ENCODE data around the gene TAF4. TPM values are rescaled to one million over a fixed set of nuclear protein-coding genes. Genes with fewer than 3 reads are reported as not detected.

The TAF4 gene, protein sequence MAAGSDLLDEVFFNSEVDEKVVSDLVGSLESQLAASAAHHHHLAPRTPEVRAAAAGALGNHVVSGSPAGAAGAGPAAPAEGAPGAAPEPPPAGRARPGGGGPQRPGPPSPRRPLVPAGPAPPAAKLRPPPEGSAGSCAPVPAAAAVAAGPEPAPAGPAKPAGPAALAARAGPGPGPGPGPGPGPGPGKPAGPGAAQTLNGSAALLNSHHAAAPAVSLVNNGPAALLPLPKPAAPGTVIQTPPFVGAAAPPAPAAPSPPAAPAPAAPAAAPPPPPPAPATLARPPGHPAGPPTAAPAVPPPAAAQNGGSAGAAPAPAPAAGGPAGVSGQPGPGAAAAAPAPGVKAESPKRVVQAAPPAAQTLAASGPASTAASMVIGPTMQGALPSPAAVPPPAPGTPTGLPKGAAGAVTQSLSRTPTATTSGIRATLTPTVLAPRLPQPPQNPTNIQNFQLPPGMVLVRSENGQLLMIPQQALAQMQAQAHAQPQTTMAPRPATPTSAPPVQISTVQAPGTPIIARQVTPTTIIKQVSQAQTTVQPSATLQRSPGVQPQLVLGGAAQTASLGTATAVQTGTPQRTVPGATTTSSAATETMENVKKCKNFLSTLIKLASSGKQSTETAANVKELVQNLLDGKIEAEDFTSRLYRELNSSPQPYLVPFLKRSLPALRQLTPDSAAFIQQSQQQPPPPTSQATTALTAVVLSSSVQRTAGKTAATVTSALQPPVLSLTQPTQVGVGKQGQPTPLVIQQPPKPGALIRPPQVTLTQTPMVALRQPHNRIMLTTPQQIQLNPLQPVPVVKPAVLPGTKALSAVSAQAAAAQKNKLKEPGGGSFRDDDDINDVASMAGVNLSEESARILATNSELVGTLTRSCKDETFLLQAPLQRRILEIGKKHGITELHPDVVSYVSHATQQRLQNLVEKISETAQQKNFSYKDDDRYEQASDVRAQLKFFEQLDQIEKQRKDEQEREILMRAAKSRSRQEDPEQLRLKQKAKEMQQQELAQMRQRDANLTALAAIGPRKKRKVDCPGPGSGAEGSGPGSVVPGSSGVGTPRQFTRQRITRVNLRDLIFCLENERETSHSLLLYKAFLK
- 28.5 TPM for polyA plus RNA-seq (2013, experiment 1 of 2)
- polyA plus RNA-seq (2013, experiment 2 of 2) = 26.6 TPM

DNA sequence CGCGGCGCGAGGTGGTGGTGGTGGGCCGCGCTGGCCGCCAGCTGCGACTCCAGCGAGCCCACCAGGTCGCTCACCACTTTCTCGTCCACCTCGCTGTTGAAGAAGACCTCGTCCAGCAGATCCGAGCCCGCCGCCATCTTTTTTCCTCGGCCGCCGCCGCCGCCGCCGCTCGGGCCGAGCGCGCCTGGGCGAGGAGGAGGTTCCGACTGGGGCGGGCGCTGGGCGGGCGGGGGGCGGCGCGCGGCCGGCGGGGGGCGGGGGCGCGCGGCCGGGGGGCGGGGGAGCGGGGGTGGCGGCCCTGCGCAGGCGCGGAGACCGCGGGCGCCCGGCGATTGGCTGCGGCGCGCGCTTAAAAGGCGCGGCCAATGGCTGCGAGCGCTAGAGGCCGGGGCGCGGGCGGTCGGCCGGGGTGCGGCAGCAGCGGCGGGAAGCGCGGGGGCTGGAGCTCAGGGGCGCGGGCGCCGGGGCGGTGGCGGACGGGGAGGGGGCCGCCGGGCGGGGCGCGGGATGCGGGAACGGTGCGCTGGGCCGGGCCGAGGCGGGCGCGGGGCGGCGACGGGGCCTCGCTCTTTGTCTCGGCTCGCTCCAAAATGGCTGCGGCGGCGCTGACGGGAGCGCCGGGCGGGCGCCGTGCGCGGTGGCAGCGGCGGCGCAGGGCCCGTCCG, at the start of gene TAF4:
Gene TAF4, minus strand, starts transcription at position 208 of the 665 bp plus-strand sequence. Its CDS starts 71 bp downstream, at position 137.
- peak within 1 kb of the TSS; percentile 88 for H3K9ac ChIP-seq (ENCODE audit: low read length)
- H3K4me2 ChIP-seq (ENCODE audit: low read length) = peak within 1 kb of the TSS; percentile 58
- H3K4me1 ChIP-seq (ENCODE audit: control insufficient read depth, low read depth, low read length) = peaks cover 8% of the 10 kb centered on the region
- H3K27me3 ChIP-seq (ENCODE audit: insufficient read depth, low read length, poor library complexity) = no peaks in the 10 kb centered on the region
- peak within 1 kb of the TSS; percentile 98 for H4K8ac ChIP-seq (ENCODE audit: low read depth, low read length)
- peaks cover 33% of the 10 kb centered on the region for H3K79me2 ChIP-seq (ENCODE audit: control insufficient read depth, insufficient read depth, low read length)
- H3K56ac ChIP-seq (ENCODE audit: low read length) = peak within 1 kb of the TSS; percentile 98
- no peaks in the 10 kb centered on the region for H3K36me3 ChIP-seq (ENCODE audit: control insufficient read depth, insufficient read depth, low read length)
- H2AK5ac ChIP-seq (ENCODE audit: low read length) = no peak within 1 kb of the TSS
- H3K79me1 ChIP-seq (ENCODE audit: low read length) = peaks cover 12% of the 10 kb centered on the region
- WGBS (ENCODE audit: extremely low coverage, insufficient coverage, low lambda C conversion rate) = no CpG with 5 or more reads among the region's 116 CpGs
- H3K4ac ChIP-seq (ENCODE audit: low read depth, low read length) = peak within 1 kb of the TSS; percentile 94
- peak; percentile 69 for DNase-seq
- H2BK5ac ChIP-seq (ENCODE audit: low read length) = peak within 1 kb of the TSS; percentile 20
- H4K5ac ChIP-seq (ENCODE audit: low read length) = no peak within 1 kb of the TSS
- H3K23ac ChIP-seq (ENCODE audit: low read length) = peak within 1 kb of the TSS; percentile 97
- peak within 1 kb of the TSS; percentile 45 for H2BK120ac ChIP-seq (ENCODE audit: low read depth, low read length)
- H3K18ac ChIP-seq (ENCODE audit: low read length) = peak within 1 kb of the TSS; percentile 94
- peak within 1 kb of the TSS; percentile 92 for H3K27ac ChIP-seq (ENCODE audit: low read depth, low read length)
- peak within 1 kb of the TSS; percentile 85 for H3K4me3 ChIP-seq (ENCODE audit: low read length)
- no peak within 1 kb of the TSS for H2BK15ac ChIP-seq (replicated peaks; ENCODE audit: low read depth)

DNA sequence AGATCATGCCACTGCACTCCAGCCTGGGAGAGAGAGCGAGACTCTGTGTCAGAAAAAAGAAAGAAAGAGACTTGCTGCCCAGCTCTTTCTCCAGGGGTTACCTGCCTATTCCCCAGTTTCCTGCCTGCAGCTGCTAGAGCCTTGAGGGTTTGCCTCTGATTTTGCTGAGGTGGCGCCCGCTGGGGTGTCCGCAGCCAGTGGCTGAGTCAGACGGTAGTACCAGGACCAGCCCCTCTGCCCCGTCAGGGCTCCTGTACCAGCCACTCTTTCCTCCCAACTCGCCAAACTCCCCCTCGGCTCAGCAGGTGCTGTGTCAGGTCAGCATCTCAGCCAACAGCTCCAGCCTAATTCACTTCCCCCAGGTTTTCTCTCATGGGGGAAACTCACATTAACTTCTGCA, 49.2 kb upstream of the TAF4 start:
- WGBS (ENCODE audit: extremely low coverage, insufficient coverage, low lambda C conversion rate) = no CpG with 5 or more reads among the region's 8 CpGs
- peak; percentile 28 for DNase-seq
- H2BK5ac ChIP-seq (ENCODE audit: low read length) = no peak overlapping the region
- H2BK15ac ChIP-seq (replicated peaks; ENCODE audit: low read depth) = no peak overlapping the region
- H2BK120ac ChIP-seq (ENCODE audit: low read depth, low read length) = no peak overlapping the region
- H3K27me3 ChIP-seq (ENCODE audit: insufficient read depth, low read length, poor library complexity) = no peaks in the 10 kb centered on the region
- no peak overlapping the region for H4K8ac ChIP-seq (ENCODE audit: low read depth, low read length)
- H3K79me1 ChIP-seq (ENCODE audit: low read length) = no peaks in the 10 kb centered on the region
- H3K4me2 ChIP-seq (ENCODE audit: low read length) = no peak overlapping the region
- H3K4ac ChIP-seq (ENCODE audit: low read depth, low read length) = no peak overlapping the region
- H3K4me3 ChIP-seq (ENCODE audit: low read length) = no peak overlapping the region
- no peak overlapping the region for H3K56ac ChIP-seq (ENCODE audit: low read length)
- H3K9ac ChIP-seq (ENCODE audit: low read length) = no peak overlapping the region
- no peak overlapping the region for H3K18ac ChIP-seq (ENCODE audit: low read length)
- no peak overlapping the region for H3K27ac ChIP-seq (ENCODE audit: low read depth, low read length)
- no peaks in the 10 kb centered on the region for H3K36me3 ChIP-seq (ENCODE audit: control insufficient read depth, insufficient read depth, low read length)
- H3K23ac ChIP-seq (ENCODE audit: low read length) = no peak overlapping the region
- H3K79me2 ChIP-seq (ENCODE audit: control insufficient read depth, insufficient read depth, low read length) = no peaks in the 10 kb centered on the region
- H2AK5ac ChIP-seq (ENCODE audit: low read length) = no peak overlapping the region
- no peaks in the 10 kb centered on the region for H3K4me1 ChIP-seq (ENCODE audit: control insufficient read depth, low read depth, low read length)
- no peak overlapping the region for H4K5ac ChIP-seq (ENCODE audit: low read length)

DNA sequence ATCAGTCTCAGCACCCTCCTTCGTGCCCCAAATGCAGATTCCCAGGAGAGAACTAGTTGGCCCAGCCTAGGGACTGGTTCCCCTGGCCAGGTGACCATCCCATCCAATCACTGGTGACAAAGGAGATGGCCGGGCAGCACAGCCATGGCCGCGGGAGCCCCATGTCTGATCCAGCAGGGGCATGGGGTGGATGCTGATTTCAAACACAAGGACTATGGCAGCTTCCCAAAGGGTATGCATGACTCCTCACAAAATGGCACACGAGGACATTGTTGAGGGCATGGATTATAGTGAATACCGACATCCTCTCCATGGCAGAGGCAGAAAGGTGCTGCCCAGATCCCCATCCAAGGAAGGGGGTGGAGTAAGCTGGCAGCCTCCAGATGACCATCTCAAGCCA, 46.7 kb upstream of the TAF4 start:
- Histone ChIP-seq H3K4me3 (ENCODE audit: low read length) (no peak overlapping the region), H3K23ac (ENCODE audit: low read length) (no peak overlapping the region), H3K36me3 (ENCODE audit: control insufficient read depth, insufficient read depth, low read length) (no peaks in the 10 kb centered on the region), H3K4me1 (ENCODE audit: control insufficient read depth, low read depth, low read length) (no peaks in the 10 kb centered on the region), H3K4me2 (ENCODE audit: low read length) (no peak overlapping the region), H3K27ac (ENCODE audit: low read depth, low read length) (no peak overlapping the region), H3K9ac (ENCODE audit: low read length) (no peak overlapping the region), H3K79me1 (ENCODE audit: low read length) (no peaks in the 10 kb centered on the region), H3K18ac (ENCODE audit: low read length) (no peak overlapping the region), H3K79me2 (ENCODE audit: control insufficient read depth, insufficient read depth, low read length) (no peaks in the 10 kb centered on the region), H3K4ac (ENCODE audit: low read depth, low read length) (no peak overlapping the region), H2AK5ac (ENCODE audit: low read length) (no peak overlapping the region), H3K27me3 (ENCODE audit: insufficient read depth, low read length, poor library complexity) (no peaks in the 10 kb centered on the region), H2BK15ac (replicated peaks; ENCODE audit: low read depth) (no peak overlapping the region), H2BK120ac (ENCODE audit: low read depth, low read length) (no peak overlapping the region), H4K8ac (ENCODE audit: low read depth, low read length) (no peak overlapping the region), H4K5ac (ENCODE audit: low read length) (no peak overlapping the region), H2BK5ac (ENCODE audit: low read length) (no peak overlapping the region), H3K56ac (ENCODE audit: low read length) (no peak overlapping the region)
- WGBS (ENCODE audit: extremely low coverage, insufficient coverage, low lambda C conversion rate) = no CpG with 5 or more reads among the region's 6 CpGs
- DNase-seq = no peak

DNA sequence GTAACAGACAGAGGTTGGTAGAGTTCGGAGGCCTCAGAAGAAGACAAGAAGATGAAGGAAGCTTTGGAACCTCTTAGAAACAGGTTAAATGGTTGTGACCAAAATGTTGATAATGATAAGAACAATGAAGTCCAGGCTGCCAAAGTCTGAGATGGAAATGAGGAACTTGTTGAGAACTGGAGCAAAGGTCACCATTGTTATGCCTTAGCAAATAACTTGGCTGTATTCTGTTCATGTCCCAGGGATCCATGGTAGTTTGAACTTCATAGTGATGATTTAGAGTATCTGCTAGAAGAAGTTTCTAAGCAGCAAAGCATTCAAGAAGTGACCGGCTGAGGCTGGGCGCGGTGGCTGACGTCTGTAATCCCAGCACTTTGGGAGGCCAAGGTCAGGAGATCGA, 45.5 kb upstream of the TAF4 start:
- no peak overlapping the region for H3K4me2 ChIP-seq (ENCODE audit: low read length)
- H3K36me3 ChIP-seq (ENCODE audit: control insufficient read depth, insufficient read depth, low read length) = no peaks in the 10 kb centered on the region
- no peak overlapping the region for H3K4me3 ChIP-seq (ENCODE audit: low read length)
- H3K9ac ChIP-seq (ENCODE audit: low read length) = no peak overlapping the region
- no peaks in the 10 kb centered on the region for H3K79me1 ChIP-seq (ENCODE audit: low read length)
- H3K23ac ChIP-seq (ENCODE audit: low read length) = no peak overlapping the region
- no peaks in the 10 kb centered on the region for H3K4me1 ChIP-seq (ENCODE audit: control insufficient read depth, low read depth, low read length)
- no peak overlapping the region for H3K4ac ChIP-seq (ENCODE audit: low read depth, low read length)
- no peaks in the 10 kb centered on the region for H3K27me3 ChIP-seq (ENCODE audit: insufficient read depth, low read length, poor library complexity)
- no peak overlapping the region for H2BK5ac ChIP-seq (ENCODE audit: low read length)
- H3K27ac ChIP-seq (ENCODE audit: low read depth, low read length) = no peak overlapping the region
- no peak overlapping the region for H4K8ac ChIP-seq (ENCODE audit: low read depth, low read length)
- DNase-seq = no peak
- no peak overlapping the region for H2BK15ac ChIP-seq (replicated peaks; ENCODE audit: low read depth)
- H3K18ac ChIP-seq (ENCODE audit: low read length) = no peak overlapping the region
- WGBS (ENCODE audit: extremely low coverage, insufficient coverage, low lambda C conversion rate) = no CpG with 5 or more reads among the region's 6 CpGs
- H2AK5ac ChIP-seq (ENCODE audit: low read length) = no peak overlapping the region
- H3K79me2 ChIP-seq (ENCODE audit: control insufficient read depth, insufficient read depth, low read length) = no peaks in the 10 kb centered on the region
- no peak overlapping the region for H3K56ac ChIP-seq (ENCODE audit: low read length)
- no peak overlapping the region for H2BK120ac ChIP-seq (ENCODE audit: low read depth, low read length)
- no peak overlapping the region for H4K5ac ChIP-seq (ENCODE audit: low read length)

DNA sequence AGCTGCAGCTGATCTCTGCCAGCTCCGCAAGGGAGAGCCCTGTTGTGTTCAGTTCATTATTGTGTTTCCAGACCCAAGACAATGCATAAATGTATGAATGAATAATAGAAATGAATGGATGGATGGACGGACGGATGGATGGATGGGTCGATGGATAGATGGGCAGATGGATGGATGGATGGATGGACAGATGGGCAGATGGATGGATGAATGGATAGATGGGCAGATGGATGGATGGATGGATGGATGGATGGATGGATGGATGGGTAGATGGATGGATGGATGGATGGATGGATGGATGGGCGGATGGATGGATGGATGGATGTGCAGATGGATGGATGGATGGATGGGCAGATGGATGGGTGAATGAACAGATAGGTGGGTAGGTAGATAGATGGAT, 39.9 kb upstream of the TAF4 start:
- no peak overlapping the region for H3K4me2 ChIP-seq (ENCODE audit: low read length)
- no peaks in the 10 kb centered on the region for H3K79me1 ChIP-seq (ENCODE audit: low read length)
- no peak overlapping the region for H3K9ac ChIP-seq (ENCODE audit: low read length)
- 100% methylated on average over 3 of the region's 5 CpGs for WGBS (ENCODE audit: extremely low coverage, insufficient coverage, low lambda C conversion rate)
- no peaks in the 10 kb centered on the region for H3K4me1 ChIP-seq (ENCODE audit: control insufficient read depth, low read depth, low read length)
- no peak overlapping the region for H2BK5ac ChIP-seq (ENCODE audit: low read length)
- H3K23ac ChIP-seq (ENCODE audit: low read length) = no peak overlapping the region
- no peak overlapping the region for H2BK15ac ChIP-seq (replicated peaks; ENCODE audit: low read depth)
- H3K56ac ChIP-seq (ENCODE audit: low read length) = no peak overlapping the region
- H3K27me3 ChIP-seq (ENCODE audit: insufficient read depth, low read length, poor library complexity) = no peaks in the 10 kb centered on the region
- no peaks in the 10 kb centered on the region for H3K79me2 ChIP-seq (ENCODE audit: control insufficient read depth, insufficient read depth, low read length)
- no peak overlapping the region for H3K18ac ChIP-seq (ENCODE audit: low read length)
- no peak overlapping the region for H3K27ac ChIP-seq (ENCODE audit: low read depth, low read length)
- no peak overlapping the region for H3K4me3 ChIP-seq (ENCODE audit: low read length)
- H3K4ac ChIP-seq (ENCODE audit: low read depth, low read length) = no peak overlapping the region
- H4K8ac ChIP-seq (ENCODE audit: low read depth, low read length) = no peak overlapping the region
- no peak for DNase-seq
- no peak overlapping the region for H2BK120ac ChIP-seq (ENCODE audit: low read depth, low read length)
- H4K5ac ChIP-seq (ENCODE audit: low read length) = no peak overlapping the region
- no peaks in the 10 kb centered on the region for H3K36me3 ChIP-seq (ENCODE audit: control insufficient read depth, insufficient read depth, low read length)
- no peak overlapping the region for H2AK5ac ChIP-seq (ENCODE audit: low read length)
